HCT116 (cell line): ENCODE measurements around the gene APBB2. TPM values are rescaled to one million over a fixed set of nuclear protein-coding genes. Genes with fewer than 3 reads are reported as not detected.

ENCODE experiments used
- ATAC-seq: fragments of 200-7000 bp; cut with Tn5 transposase; 2 replicates; pipeline ENCODE4 v1.9.1; 2020; ENCODE audit warnings: mild to moderate bottlenecking, moderate library complexity
- BruUV-seq: library from RNA; stranded (reverse); fragments of 400-500 nt; replicated peaks from 2 replicates; lab custom pipeline; 2021; lab: Mats Ljungman, UMichigan
- CTCF ChIA-PET: fragments of 300-600 bp; sonication (Branson Sonifier 250); formaldehyde crosslinking; loops from one replicate; lab custom pipeline; 2021; ENCODE audit warnings: antibody characterized with exemption; lab: Charles Lee
- POLR2A ChIA-PET: fragments of 300-600, 350-600 bp; sonication (Branson Sonifier 250); formaldehyde crosslinking; loops from one replicate; lab custom pipeline; 2021; ENCODE audit warnings: antibody characterized with exemption; lab: Charles Lee
- RAD21 ChIA-PET, 2 experiments: fragments of 300-600 bp; sonication (Branson Sonifier 250); formaldehyde crosslinking; loops; one replicate each; lab custom pipeline; 2023; ENCODE audit warnings: low total read pairs in 2 of 2; ENCODE audit not compliant: uncharacterized antibody in 2 of 2, unreplicated experiment in 2 of 2, low non-redundant PET in 1 of 2; lab: Charles Lee
- DNase-seq: peaks from one replicate; pipeline ENCODE4 v3.0.0-alpha.2; 2010; ENCODE audit warnings: low read depth, low spot score
- H2AFZ ChIP-seq: fragments of 200-600 bp; shearing (Covaris generic), sonication (generic); 2 replicates; pipeline ENCODE4 v1.6.1; 2017; ENCODE audit warnings: low read depth, mixed run types, mixed read lengths, antibody characterized with exemption, low read length; ENCODE audit not compliant: poor library complexity, severe bottlenecking
- H3K27ac ChIP-seq: 2 replicates; pipeline ENCODE4 v1.5.1; 2012; ENCODE audit warnings: low read depth, low read length
- H3K27me3 ChIP-seq: fragments of 200-600 bp; sonication (generic); 2 replicates; pipeline ENCODE4 v1.6.1; 2016; ENCODE audit warnings: mixed run types, low read length, mixed read lengths; ENCODE audit not compliant: insufficient read depth
- H3K36me3 ChIP-seq, 2 experiments: fragments of 200-500 bp in 1 of 2; fragments of 200-600 bp in 1 of 2; sonication (Bioruptor generic) in 1 of 2; sonication (generic) in 1 of 2; 2 replicates each; pipeline versions ENCODE4 v1.5.1 to v1.6.1; 2014 to 2016; ENCODE audit warnings: low read length in 2 of 2, inconsistent platforms in 1 of 2, mixed read lengths in 1 of 2, mixed run types in 1 of 2; ENCODE audit not compliant: insufficient read depth in 2 of 2, control insufficient read depth in 1 of 2
- H3K4me1 ChIP-seq, 2 experiments: fragments of 200-600 bp in 1 of 2; sonication (generic) in 1 of 2; 2 replicates each; pipeline versions ENCODE4 v1.5.1 to v1.6.1; 2012 to 2017; ENCODE audit warnings: low read length in 2 of 2, inconsistent platforms in 1 of 2, mild to moderate bottlenecking in 1 of 2, mixed read lengths in 1 of 2, mixed run types in 1 of 2, moderate library complexity in 1 of 2; ENCODE audit not compliant: insufficient read depth in 2 of 2, control insufficient read depth in 1 of 2
- H3K4me2 ChIP-seq: fragments of 200-600 bp; sonication (generic); 2 replicates; pipeline ENCODE4 v1.6.1; 2017; ENCODE audit warnings: mixed run types, low read length, mixed read lengths
- H3K4me3 ChIP-seq, 2 experiments: fragments of 200-600 bp in 1 of 2; sonication (generic) in 1 of 2; replicated peaks in 1 of 2; 2 replicates each; pipeline ENCODE4 v1.5.1; 2011 to 2016; ENCODE audit warnings: low read length in 2 of 2, control low read depth in 1 of 2, low read depth in 1 of 2, mild to moderate bottlenecking in 1 of 2, mixed read lengths in 1 of 2, mixed run types in 1 of 2
- H3K79me2 ChIP-seq: fragments of 200-600 bp; sonication (generic); 2 replicates; pipeline ENCODE4 v1.6.1; 2017; ENCODE audit warnings: mild to moderate bottlenecking, mixed run types, low read length, moderate library complexity, mixed read lengths; ENCODE audit not compliant: insufficient read depth
- H3K9ac ChIP-seq: fragments of 200-600 bp; sonication (generic); 2 replicates; pipeline ENCODE4 v1.6.1; 2016; ENCODE audit warnings: low read length, mixed read lengths
- H3K9me2 ChIP-seq: fragments of 200-600 bp; sonication (generic), shearing (Covaris generic); 2 replicates; pipeline ENCODE4 v1.6.1; 2017; ENCODE audit warnings: mixed run types, mild to moderate bottlenecking, moderate library complexity; ENCODE audit not compliant: insufficient read depth
- H3K9me3 ChIP-seq, 2 experiments: fragments of 200-500 bp in 1 of 2; fragments of 200-600 bp in 1 of 2; sonication (Bioruptor generic) in 1 of 2; sonication (generic) in 1 of 2; 2 replicates each; pipeline ENCODE4 v1.6.1; 2014 to 2017; ENCODE audit warnings: low read length in 2 of 2, mixed read lengths in 2 of 2, inconsistent platforms in 1 of 2, low read depth in 1 of 2, mild to moderate bottlenecking in 1 of 2, mixed run types in 1 of 2, moderate library complexity in 1 of 2; ENCODE audit not compliant: control insufficient read depth in 1 of 2, insufficient read depth in 1 of 2
- H4K20me1 ChIP-seq: fragments of 200-600 bp; sonication (generic), shearing (Covaris generic); 2 replicates; pipeline ENCODE4 v1.6.1; 2017; ENCODE audit warnings: mixed run types, mild to moderate bottlenecking, moderate library complexity; ENCODE audit not compliant: insufficient read depth
- CBX3 ChIP-seq: IDR thresholded peaks from 2 replicates; pipeline ENCODE4 v1.6.1; 2012; ENCODE audit warnings: low read depth
- CEBPB ChIP-seq: IDR thresholded peaks from 2 replicates; pipeline ENCODE4 v1.6.1; 2012; ENCODE audit warnings: low read depth
- CTCF ChIP-seq, 3 experiments: fragments of 200-600 bp in 1 of 3; sonication (generic) in 1 of 3; IDR thresholded peaks in 2 of 3; conservative IDR thresholded peaks in 1 of 3; 2 replicates each; pipeline ENCODE4 v1.5.1; 2012 to 2017; ENCODE audit warnings: low read depth in 2 of 3, low read length in 2 of 3, antibody characterized with exemption in 1 of 3, borderline replicate concordance in 1 of 3, control low read depth in 1 of 3, mild to moderate bottlenecking in 1 of 3, mixed read lengths in 1 of 3, mixed run types in 1 of 3, moderate library complexity in 1 of 3; ENCODE audit not compliant: insufficient read depth in 1 of 3
- ELF1 ChIP-seq: IDR thresholded peaks from 2 replicates; pipeline ENCODE4 v1.6.1; 2012; ENCODE audit warnings: low read depth, borderline replicate concordance
- EZH2 ChIP-seq: fragments of 200-600 bp; sonication (generic); IDR thresholded peaks from 2 replicates; pipeline ENCODE4 v1.6.1; 2017; ENCODE audit warnings: antibody characterized with exemption, mixed run types
- EZH2phosphoT487 ChIP-seq: fragments of 200-600 bp; IDR thresholded peaks from 2 replicates; pipeline ENCODE4 v1.6.1; 2018; ENCODE audit warnings: antibody characterized with exemption, borderline replicate concordance
- JUND ChIP-seq: IDR thresholded peaks from 2 replicates; pipeline ENCODE4 v1.6.1; 2012
- POLR2A ChIP-seq: IDR thresholded peaks from 2 replicates; pipeline ENCODE4 v1.7.0; 2011; ENCODE audit warnings: borderline replicate concordance; ENCODE audit not compliant: insufficient read depth, insufficient read length; ENCODE audit errors: extremely low read depth
- POLR2AphosphoS5 ChIP-seq: IDR thresholded peaks from 2 replicates; pipeline ENCODE4 v1.6.1; 2011; ENCODE audit warnings: mild to moderate bottlenecking, low read depth, low read length, moderate library complexity
- RAD21 ChIP-seq: IDR thresholded peaks from 2 replicates; pipeline ENCODE4 v1.6.1; 2012; ENCODE audit warnings: low read depth, mild to moderate bottlenecking
- REST ChIP-seq: IDR thresholded peaks from 2 replicates; pipeline ENCODE4 v1.6.1; 2012; ENCODE audit warnings: low read depth
- SIN3A ChIP-seq: IDR thresholded peaks from 2 replicates; pipeline ENCODE4 v1.6.1; 2012; ENCODE audit warnings: low read depth
- SP1 ChIP-seq: IDR thresholded peaks from 2 replicates; pipeline ENCODE4 v1.6.1; 2012; ENCODE audit warnings: low read depth
- SRF ChIP-seq: IDR thresholded peaks from 2 replicates; pipeline ENCODE4 v1.6.1; 2012; ENCODE audit warnings: low read depth
- TCF7L2 ChIP-seq: IDR thresholded peaks from 2 replicates; pipeline ENCODE4 v1.7.0; 2011; ENCODE audit warnings: borderline replicate concordance, inconsistent platforms; ENCODE audit not compliant: insufficient read depth, insufficient read length; ENCODE audit errors: extremely low read depth
- ZBTB33 ChIP-seq: IDR thresholded peaks from 2 replicates; pipeline ENCODE4 v1.6.1; 2011; ENCODE audit warnings: mild to moderate bottlenecking, low read length, moderate library complexity; ENCODE audit not compliant: insufficient replicate concordance; ENCODE audit errors: extremely low read depth
- ZFX ChIP-seq: fragments of 450-650 bp; IDR thresholded peaks from 2 replicates; pipeline ENCODE4 v1.6.1; 2017
- intact Hi-C: fragments of 100-400 bp; cut with micrococcal nuclease; formaldehyde crosslinking; loops from 2 replicates; pipeline ENCODE4 v1.10.0; 2022
- total RNA-seq: library from RNA; stranded (reverse); gene quantifications from one replicate; pipeline ENCODE4 v1.2.1, GENCODE V29; 2021; ENCODE audit not compliant: unreplicated experiment
- TF ChIP-seq, protein P1 (sequence below): IDR thresholded peaks from 2 replicates; pipeline ENCODE4 v1.6.1; 2012

The APBB2 gene
- total RNA-seq, 1 experiment from 2014 or later = 72.5 TPM

DNA sequence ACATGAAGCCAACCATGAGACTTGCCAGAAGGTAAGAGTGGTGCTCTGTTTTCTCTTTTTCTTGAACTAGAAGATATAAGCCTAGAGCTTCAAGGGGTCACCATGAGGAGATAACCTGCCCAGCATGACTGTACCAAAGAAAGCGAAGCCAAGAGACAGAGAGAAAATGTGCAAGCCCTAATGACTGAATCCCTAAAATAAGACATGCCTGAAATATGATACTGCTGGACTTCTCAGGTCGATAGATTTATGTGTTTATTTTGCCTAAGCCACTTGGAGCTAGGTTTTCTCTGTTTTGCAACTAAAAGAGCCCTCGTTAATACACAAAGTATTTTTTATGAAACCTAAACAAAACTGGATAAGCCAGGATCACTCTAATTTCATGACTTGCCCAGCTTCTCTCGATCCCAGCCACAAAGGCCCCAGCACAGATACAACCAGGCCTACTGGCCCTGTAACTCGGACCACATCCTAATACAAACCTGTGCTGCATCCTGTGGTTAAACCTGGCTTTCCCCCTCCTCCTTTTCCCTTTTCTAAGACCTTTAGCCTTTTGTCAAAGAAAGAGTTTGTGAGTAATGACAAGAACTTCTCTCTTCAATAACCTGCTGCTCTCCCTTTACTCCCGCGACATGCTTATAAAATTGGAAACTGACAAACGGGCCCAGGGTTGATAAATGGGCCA lies 185.8 kb downstream of the APBB2 start:
- no peak for DNase-seq
- POLR2A ChIA-PET = no interaction called here
- Histone ChIP-seq H3K4me2 (no peak overlapping the region), H4K20me1 (no peaks in the 10 kb centered on the region; the same call in 1 of the 2 replicates), H3K4me1 (no peaks in the 10 kb centered on the region), H3K27me3 (no peaks in the 10 kb centered on the region), H3K36me3 (peaks cover 0 to 29% of the 10 kb centered on the region in 2 experiments; a peak in 1 of 4 replicates)
- ATAC-seq = no peak
- TF ChIP-seq CBX3 (no peak), REST (no peak), TCF7L2 (no peak), SRF (no peak), SIN3A (no peak), EZH2 (no peak), CEBPB (no peak), ZFX (no peak), RAD21 (no peak), POLR2AphosphoS5 (no peak), CTCF (IDR thresholded peaks at IDR 0.05 in 2 of 3, conservative IDR thresholded peaks at IDR 0.05 in 1 of 3; ENCODE audit: borderline replicate concordance in 1 of 3, insufficient read depth in 1 of 3, low read depth in 2 of 3, low read length in 2 of 3) (no peak), EZH2phosphoT487 (no peak), POLR2A (no peak), SP1 (no peak), ELF1 (no peak), ZBTB33 (no peak), JUND (no peak)
- TF ChIP-seq, protein P1, sequence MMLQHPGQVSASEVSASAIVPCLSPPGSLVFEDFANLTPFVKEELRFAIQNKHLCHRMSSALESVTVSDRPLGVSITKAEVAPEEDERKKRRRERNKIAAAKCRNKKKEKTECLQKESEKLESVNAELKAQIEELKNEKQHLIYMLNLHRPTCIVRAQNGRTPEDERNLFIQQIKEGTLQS = no peak
- TF ChIP-seq, all 23 proteins: peak for 0
- H3K27ac ChIP-seq = no peak overlapping the region
- no peak overlapping the region for H2AFZ ChIP-seq
- no peak overlapping the region for H3K9ac ChIP-seq
- peaks cover 24% of the 10 kb centered on the region in 2 experiments; a peak in 3 of 4 replicates for H3K9me3 ChIP-seq
- H3K9me2 ChIP-seq = no peaks in the 10 kb centered on the region
- H3K79me2 ChIP-seq = peaks cover 38% of the 10 kb centered on the region
- no peak overlapping the region for H3K4me3 ChIP-seq
- BruUV-seq = TSS peak; percentile 8
- ChIA-PET CTCF (no interaction called here), RAD21 (no interaction called here)
- intact Hi-C loops = no loop called here
